ENCODE measurements around the gene EVI5L.
"Not testable (repeated sequence)": the region's sequence is repeated elsewhere in the genome, so short reads cannot be mapped to it uniquely, and the experiment has no call there.

EVI5L gene

DNA sequence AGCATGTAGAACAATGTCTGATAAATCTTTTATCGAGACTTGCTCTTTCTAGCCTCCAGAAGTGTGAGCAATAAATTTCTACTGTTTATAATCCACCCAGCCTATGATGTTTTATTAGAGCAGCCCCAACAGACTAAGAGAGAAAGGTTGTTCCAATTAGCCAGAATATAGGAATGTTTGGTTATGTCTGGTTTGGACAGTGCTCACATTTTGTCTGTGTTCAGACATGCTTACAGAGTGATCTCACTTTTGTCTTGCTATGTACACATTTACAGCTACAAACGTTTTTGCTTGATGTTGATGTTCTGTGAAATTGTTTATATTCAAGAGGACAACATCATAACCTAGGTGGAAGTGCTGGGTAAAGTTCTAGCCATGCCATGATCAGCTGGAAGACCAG lies 18.0 kb upstream of the EVI5L start:
- Histone ChIP-seq H3K27me3 (ENCODE audit: insufficient read depth, low read length, poor library complexity, severe bottlenecking) (no peaks in the 10 kb centered on the region), H3F3A (ENCODE audit: low read depth) (no peaks in the 10 kb centered on the region), H3K4me2 (ENCODE audit: low read depth, low read length, poor library complexity, severe bottlenecking) (no peak overlapping the region), H3K9ac (ENCODE audit: low read depth, low read length, poor library complexity, severe bottlenecking) (no peak overlapping the region), H3K4me3 (ENCODE audit: low read length, poor library complexity, severe bottlenecking) (no peak overlapping the region), H4K20me1 (ENCODE audit: insufficient read depth, low read length, poor library complexity, severe bottlenecking) (no peaks in the 10 kb centered on the region), H3K9me3 (ENCODE audit: insufficient read depth, low read depth, low read length) (no peaks in the 10 kb centered on the region; the same call in 1 of the 2 replicates), H3K9me2 (replicated peaks; ENCODE audit: low read depth, low read length) (no peaks in the 10 kb centered on the region), H2AFZ (ENCODE audit: low read length) (no peak overlapping the region), H3K79me2 (ENCODE audit: insufficient read depth, low read length) (no peaks in the 10 kb centered on the region), H3K36me3 (ENCODE audit: insufficient read depth, low read length) (no peaks in the 10 kb centered on the region), H3K4me1 (ENCODE audit: insufficient read depth, low read length, poor library complexity, severe bottlenecking) (no peaks in the 10 kb centered on the region)
- TF ChIP-seq CTCF (conservative IDR thresholded peaks at IDR 0.05; ENCODE audit: low read length) (no peak), EZH2phosphoT487 (IDR thresholded peaks at IDR 0.05; ENCODE audit: borderline replicate concordance) (no peak)

DNA sequence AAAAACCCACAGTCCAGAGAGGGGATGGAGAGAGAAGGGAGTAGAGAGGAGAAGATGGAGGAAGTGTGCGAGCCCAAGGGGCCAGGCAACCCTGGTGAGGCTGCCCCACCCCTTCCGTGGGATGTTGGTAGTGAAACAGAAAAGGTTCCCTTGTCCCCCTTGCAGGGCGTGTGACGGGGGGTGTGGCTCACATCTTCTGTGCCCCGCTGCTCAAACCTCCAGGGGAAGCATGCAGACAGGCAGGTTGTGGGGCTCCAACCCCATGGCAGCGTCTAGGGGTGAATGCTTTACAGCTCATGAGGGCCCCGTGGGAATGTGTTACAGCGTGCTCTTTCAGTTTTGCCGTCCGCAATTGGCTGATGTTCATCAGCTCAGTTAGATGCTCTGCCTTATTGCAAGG lies 14.7 kb upstream of the EVI5L start:
- Histone ChIP-seq H3K9me3 (ENCODE audit: insufficient read depth, low read depth, low read length) (peaks cover 3% of the 10 kb centered on the region; the same call in 1 of the 2 replicates), H3K79me2 (ENCODE audit: insufficient read depth, low read length) (no peaks in the 10 kb centered on the region), H3K4me3 (ENCODE audit: low read length, poor library complexity, severe bottlenecking) (no peak overlapping the region), H3K36me3 (ENCODE audit: insufficient read depth, low read length) (no peaks in the 10 kb centered on the region), H3K27me3 (ENCODE audit: insufficient read depth, low read length, poor library complexity, severe bottlenecking) (no peaks in the 10 kb centered on the region), H3K9me2 (replicated peaks; ENCODE audit: low read depth, low read length) (no peaks in the 10 kb centered on the region), H3K9ac (ENCODE audit: low read depth, low read length, poor library complexity, severe bottlenecking) (no peak overlapping the region), H2AFZ (ENCODE audit: low read length) (no peak overlapping the region), H3K4me2 (ENCODE audit: low read depth, low read length, poor library complexity, severe bottlenecking) (no peak overlapping the region), H3K4me1 (ENCODE audit: insufficient read depth, low read length, poor library complexity, severe bottlenecking) (no peaks in the 10 kb centered on the region), H4K20me1 (ENCODE audit: insufficient read depth, low read length, poor library complexity, severe bottlenecking) (no peaks in the 10 kb centered on the region), H3F3A (ENCODE audit: low read depth) (no peaks in the 10 kb centered on the region)
- TF ChIP-seq EZH2phosphoT487 (IDR thresholded peaks at IDR 0.05; ENCODE audit: borderline replicate concordance) (no peak), CTCF (conservative IDR thresholded peaks at IDR 0.05; ENCODE audit: low read length) (no peak)

GRCh38 chr19:7816040-7816439 lies 14.0 kb upstream of the EVI5L start:
- H3K79me2 ChIP-seq (ENCODE audit: insufficient read depth, low read length); H3K4me2 ChIP-seq (ENCODE audit: low read depth, low read length, poor library complexity, severe bottlenecking); H3K9ac ChIP-seq (ENCODE audit: low read depth, low read length, poor library complexity, severe bottlenecking); H2AFZ ChIP-seq (ENCODE audit: low read length); H3F3A ChIP-seq (ENCODE audit: low read depth); H4K20me1 ChIP-seq (ENCODE audit: insufficient read depth, low read length, poor library complexity, severe bottlenecking); H3K4me3 ChIP-seq (ENCODE audit: low read length, poor library complexity, severe bottlenecking); H3K9me2 ChIP-seq (replicated peaks; ENCODE audit: low read depth, low read length); H3K9me3 ChIP-seq (ENCODE audit: insufficient read depth, low read depth, low read length); H3K4me1 ChIP-seq (ENCODE audit: insufficient read depth, low read length, poor library complexity, severe bottlenecking); H3K36me3 ChIP-seq (ENCODE audit: insufficient read depth, low read length); H3K27me3 ChIP-seq (ENCODE audit: insufficient read depth, low read length, poor library complexity, severe bottlenecking): not testable (repeated sequence)

GRCh38 chr19:7817801-7818200 lies 12.2 kb upstream of the EVI5L start:
- no peaks in the 10 kb centered on the region for H3K79me2 ChIP-seq (ENCODE audit: insufficient read depth, low read length)
- H4K20me1 ChIP-seq (ENCODE audit: insufficient read depth, low read length, poor library complexity, severe bottlenecking), result no peaks in the 10 kb centered on the region
- H3K9me2 ChIP-seq (replicated peaks; ENCODE audit: low read depth, low read length), result no peaks in the 10 kb centered on the region
- H3K27me3 ChIP-seq (ENCODE audit: insufficient read depth, low read length, poor library complexity, severe bottlenecking), result no peaks in the 10 kb centered on the region
- no peak overlapping the region for H2AFZ ChIP-seq (ENCODE audit: low read length)
- H3K9ac ChIP-seq (ENCODE audit: low read depth, low read length, poor library complexity, severe bottlenecking), result no peak overlapping the region
- H3F3A ChIP-seq (ENCODE audit: low read depth), result no peaks in the 10 kb centered on the region
- H3K36me3 ChIP-seq (ENCODE audit: insufficient read depth, low read length), result no peaks in the 10 kb centered on the region
- no peak overlapping the region for H3K4me2 ChIP-seq (ENCODE audit: low read depth, low read length, poor library complexity, severe bottlenecking)
- TF ChIP-seq EZH2phosphoT487 (IDR thresholded peaks at IDR 0.05; ENCODE audit: borderline replicate concordance) (no peak), CTCF (conservative IDR thresholded peaks at IDR 0.05; ENCODE audit: low read length) (no peak)
- no peaks in the 10 kb centered on the region for H3K4me1 ChIP-seq (ENCODE audit: insufficient read depth, low read length, poor library complexity, severe bottlenecking)
- H3K4me3 ChIP-seq (ENCODE audit: low read length, poor library complexity, severe bottlenecking), result no peak overlapping the region
- peaks cover 3% of the 10 kb centered on the region; the same call in 1 of the 2 replicates for H3K9me3 ChIP-seq (ENCODE audit: insufficient read depth, low read depth, low read length)
